Ammon's horn (tissue), 1 donor: ENCODE data around the gene RPS13.
"Not testable (repeated sequence)": the region's sequence is repeated elsewhere in the genome, so short reads cannot be mapped to it uniquely, and the experiment has no call there.

Experiments used
- DNase-seq: peaks from one replicate; pipeline ENCODE4 v3.0.0-alpha.2; 2016; ENCODE audit warnings: low spot score

Gene RPS13

GRCh38 chr11:17036666-17037658 is 40.5 kb downstream of the RPS13 start:
- no peak for DNase-seq

- not testable (repeated sequence) for DNase-seq
Observed at GRCh38 chr11:17034027-17034426, 43.4 kb downstream of the RPS13 start.

GRCh38 chr11:17026487-17027082 is 50.9 kb downstream of the RPS13 start:
- DNase-seq: no peak

GRCh38 chr11:17024924-17025323 is 52.5 kb downstream of the RPS13 start:
- no peak for DNase-seq
